ENCODE measurements around the gene DENND1A. TPM values are rescaled to one million over a fixed set of nuclear protein-coding genes. Genes with fewer than 3 reads are reported as not detected.

The DENND1A gene
- total and polyA plus RNA-seq, 2 experiments from 2014 or later, result 13.1 to 28.7 TPM

DNA sequence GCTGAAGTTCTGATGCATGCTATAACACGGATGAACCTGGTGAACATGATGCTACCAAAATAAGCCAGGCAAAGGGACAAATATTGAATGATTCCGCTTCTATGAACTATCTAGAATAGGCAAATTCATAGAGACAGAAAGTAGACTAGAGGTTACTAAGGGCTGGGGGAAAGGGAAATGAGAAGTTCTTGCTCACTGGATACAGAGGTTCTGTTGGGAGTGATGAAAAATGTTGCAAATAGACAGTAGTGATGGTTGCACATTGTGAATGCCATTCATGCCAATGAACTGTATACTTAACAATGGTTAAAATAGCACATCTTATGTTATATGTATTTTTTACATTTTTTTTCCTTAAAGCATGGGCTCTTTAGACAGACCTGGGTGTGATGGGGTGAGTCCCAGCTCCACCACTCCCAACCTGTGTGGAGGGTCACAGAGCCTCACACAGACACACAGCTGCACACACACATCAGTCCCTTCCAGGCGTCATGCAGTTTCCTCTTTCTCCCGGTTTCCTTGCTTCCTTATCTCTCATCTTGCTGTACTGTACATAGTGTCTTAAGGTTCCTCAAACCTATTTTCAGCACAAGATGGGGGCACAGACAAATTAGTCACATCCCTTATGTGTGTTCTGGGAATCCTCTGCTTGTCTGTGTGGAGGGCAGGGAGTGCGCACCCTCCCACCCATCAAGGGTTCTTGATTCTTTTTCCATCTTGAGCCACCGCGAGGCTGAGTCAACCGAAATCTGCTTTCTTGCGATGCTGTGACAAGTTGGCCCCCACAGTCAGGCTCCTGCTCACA, 381.0 kb downstream of the DENND1A start:
- no peak for DNase-seq (ENCODE audit: low spot score)
- no peak overlapping the region for H3K4me3 Mint-ChIP-seq
- H2AFZ ChIP-seq, result no peak overlapping the region
- H3K27me3 Mint-ChIP-seq (ENCODE audit: insufficient read depth, low read depth, poor library complexity), result peaks cover 9% of the 10 kb centered on the region
- 0 out of 3 replicates have a peak, but pooled peaks cover 3% of the 10 kb centered on the region for H3K36me3 Mint-ChIP-seq (ENCODE audit: low read depth)
- H3K4me1 ChIP-seq (ENCODE audit: insufficient read depth), result peaks cover 5% of the 10 kb centered on the region
- H3K4me1 Mint-ChIP-seq, result peaks cover 26% of the 10 kb centered on the region
- H3K36me3 ChIP-seq (ENCODE audit: insufficient read depth), result no peaks in the 10 kb centered on the region
- H3K9me2 ChIP-seq (ENCODE audit: insufficient read depth), result no peaks in the 10 kb centered on the region
- no peaks in the 10 kb centered on the region for H3F3A ChIP-seq (replicated peaks; ENCODE audit: low read depth)
- no peaks in the 10 kb centered on the region for H3K9me3 Mint-ChIP-seq
- H3K27me3 ChIP-seq (ENCODE audit: insufficient read depth), result no peaks in the 10 kb centered on the region
- no peaks in the 10 kb centered on the region for H3K79me2 ChIP-seq (replicated peaks; ENCODE audit: insufficient read depth)
- no peak overlapping the region for H3K27ac Mint-ChIP-seq
- H4K20me1 ChIP-seq (replicated peaks; ENCODE audit: insufficient read depth), result no peaks in the 10 kb centered on the region; the same call in 1 of the 2 replicates
- H3K4me3 ChIP-seq, result no peak overlapping the region
- ATAC-seq, result no peak
- no peak overlapping the region for H3K27ac ChIP-seq (ENCODE audit: low read depth)
- H3K4me2 ChIP-seq, result no peak overlapping the region
- TF ChIP-seq ZNF114 (CRISPR knock-in tag; IDR thresholded peaks at IDR 0.05), result no peak
- TF ChIP-seq CTCF (conservative IDR thresholded peaks at IDR 0.05; ENCODE audit: low read depth in 2 of 2), result no peak
- no peak for TF ChIP-seq ETS1 (IDR thresholded peaks at IDR 0.05)
- TF ChIP-seq REST (IDR thresholded peaks at IDR 0.05; ENCODE audit: unreplicated experiment), result no peak
- no peak for TF ChIP-seq CREB1 (CRISPR knock-in tag; IDR thresholded peaks at IDR 0.05; ENCODE audit: low read depth)
